Lower leg skin (tissue), 4 donors: Measurements from ENCODE around the gene LARP1B. TPM values are rescaled to one million over a fixed set of nuclear protein-coding genes. Genes with fewer than 3 reads are reported as not detected.
"Not testable (repeated sequence)": the region's sequence is repeated elsewhere in the genome, so short reads cannot be mapped to it uniquely, and the experiment has no call there.

ENCODE experiments used
- DNase-seq, 2 donors: peaks; one replicate each; pipeline ENCODE4 v3.0.0-alpha.2; 2019; ENCODE audit warnings: low spot score in 2 of 2
- H3K4me3 ChIP-seq: fragments of 200-600 bp; sonication (generic); 2 replicates; pipeline ENCODE4 v1.5.1; 2017; ENCODE audit warnings: mild to moderate bottlenecking, low read depth; ENCODE audit not compliant: poor library complexity, severe bottlenecking
- POLR2A ChIP-seq, 2 donors: fragments of 450-650 bp; IDR thresholded peaks; one replicate each; pipeline ENCODE4 v1.6.1; 2016 to 2017; ENCODE audit warnings: antibody characterized with exemption in 2 of 2, mild to moderate bottlenecking in 1 of 2, moderate library complexity in 1 of 2
- WGBS, 2 donors: methylation state at CpG; one replicate each; pipeline ENCODE4 v1.1.5; 2018; 5-methylcytosine and 5-hydroxymethylcytosine counted together
- intact Hi-C: fragments of 100-400 bp; cut with DNase I; formaldehyde crosslinking; loops from one replicate; pipeline ENCODE4 v1.15.0; 2023; ENCODE audit warnings: low total_unique reads
- total RNA-seq, 4 donors: library from RNA; depleted of rRNA; stranded (reverse); fragments of >200 nt; gene quantifications; one replicate each; pipeline ENCODE4 v1.1.0, GENCODE V29; 2016
- TF ChIP-seq, protein P1 (sequence below), 3 donors: fragments of 450-650 bp; IDR thresholded peaks; one replicate each; pipeline ENCODE4 v1.5.1; 2016; ENCODE audit warnings: antibody characterized with exemption in 3 of 3, mild to moderate bottlenecking in 3 of 3, moderate library complexity in 2 of 3

LARP1B gene
- total RNA-seq, result 10 to 100 TPM; 14.5 to 20.4 (median 17.2) TPM

DNA sequence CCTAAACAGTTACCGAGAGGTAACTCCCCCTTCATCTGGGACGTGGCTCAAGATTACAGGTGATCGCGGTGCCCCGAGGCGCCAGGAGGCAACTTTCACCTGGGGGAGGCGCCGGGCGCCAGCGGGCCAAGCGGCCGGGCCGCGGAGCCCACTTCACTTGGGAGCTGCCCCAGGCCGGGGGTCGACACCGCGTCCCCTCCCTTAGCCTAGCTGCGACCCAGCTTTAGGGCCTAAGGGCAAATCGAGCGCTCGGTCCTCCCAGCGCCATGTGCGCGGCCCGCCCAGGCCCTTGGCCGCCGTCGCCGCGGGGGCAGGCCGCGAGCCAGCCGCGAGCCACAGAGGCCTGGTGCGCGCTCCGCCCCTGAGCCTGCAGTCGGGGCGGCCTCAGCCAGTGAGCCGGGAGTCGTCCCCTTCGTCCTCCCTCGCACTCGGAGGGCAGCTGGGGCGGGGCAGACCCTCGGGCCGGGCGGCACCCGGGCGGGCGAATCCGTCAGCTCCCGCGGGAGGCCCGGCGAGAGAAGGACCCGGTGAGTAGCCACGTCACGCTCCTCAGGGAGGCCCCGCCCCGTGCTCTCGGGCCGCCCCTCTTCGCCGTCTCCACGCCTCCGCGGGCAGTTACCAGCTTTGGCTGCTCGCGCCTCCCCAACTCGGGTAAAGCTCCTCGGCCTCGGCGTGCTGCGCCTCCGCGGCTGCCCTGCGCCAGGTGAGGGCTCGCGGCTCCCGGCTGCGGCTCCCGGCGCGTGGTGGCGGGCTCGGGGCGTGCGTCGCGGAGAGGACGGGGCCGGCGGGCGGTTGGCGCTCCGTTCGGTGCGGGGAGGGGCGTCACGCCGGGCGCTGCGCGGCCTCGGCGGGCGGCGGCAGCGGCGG lies at the start of gene LARP1B:
Gene LARP1B, plus strand, starts transcription at position 614 of the 867 bp plus-strand sequence. CDS start 13,640 bp downstream, outside the sequence.
- WGBS, 2 donors, result 0% methylated on average over 7 to 53 of the region's 112 CpGs

DNA sequence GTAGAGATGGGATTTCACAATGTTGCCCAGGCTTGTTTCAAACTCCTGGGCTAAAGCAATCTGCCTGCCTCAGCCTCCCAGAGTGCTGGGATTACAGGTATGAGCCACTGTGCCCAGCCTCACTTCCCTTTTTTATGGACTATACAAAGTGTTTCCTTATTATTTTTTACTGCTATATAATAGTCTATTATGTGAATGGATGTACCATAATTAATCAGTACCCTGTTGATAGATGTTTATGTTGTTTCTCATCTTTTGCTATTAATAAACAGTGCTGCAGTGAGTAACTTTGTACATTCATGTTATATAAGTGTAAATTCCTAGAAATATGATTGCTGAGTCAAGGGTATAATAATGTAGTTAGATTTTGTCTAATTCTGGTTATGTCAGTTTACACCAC lies 35.8 kb upstream of the LARP1B start:
- H3K4me3 ChIP-seq, result no peak overlapping the region
- no peak for DNase-seq
- intact Hi-C loops, result no loop called here
- no peak for TF ChIP-seq POLR2A (IDR thresholded peaks at IDR 0.05)
- TF ChIP-seq, protein P1, sequence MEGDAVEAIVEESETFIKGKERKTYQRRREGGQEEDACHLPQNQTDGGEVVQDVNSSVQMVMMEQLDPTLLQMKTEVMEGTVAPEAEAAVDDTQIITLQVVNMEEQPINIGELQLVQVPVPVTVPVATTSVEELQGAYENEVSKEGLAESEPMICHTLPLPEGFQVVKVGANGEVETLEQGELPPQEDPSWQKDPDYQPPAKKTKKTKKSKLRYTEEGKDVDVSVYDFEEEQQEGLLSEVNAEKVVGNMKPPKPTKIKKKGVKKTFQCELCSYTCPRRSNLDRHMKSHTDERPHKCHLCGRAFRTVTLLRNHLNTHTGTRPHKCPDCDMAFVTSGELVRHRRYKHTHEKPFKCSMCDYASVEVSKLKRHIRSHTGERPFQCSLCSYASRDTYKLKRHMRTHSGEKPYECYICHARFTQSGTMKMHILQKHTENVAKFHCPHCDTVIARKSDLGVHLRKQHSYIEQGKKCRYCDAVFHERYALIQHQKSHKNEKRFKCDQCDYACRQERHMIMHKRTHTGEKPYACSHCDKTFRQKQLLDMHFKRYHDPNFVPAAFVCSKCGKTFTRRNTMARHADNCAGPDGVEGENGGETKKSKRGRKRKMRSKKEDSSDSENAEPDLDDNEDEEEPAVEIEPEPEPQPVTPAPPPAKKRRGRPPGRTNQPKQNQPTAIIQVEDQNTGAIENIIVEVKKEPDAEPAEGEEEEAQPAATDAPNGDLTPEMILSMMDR (IDR thresholded peaks at IDR 0.05), result no peak

More for the DNA sequence above, at the start of gene LARP1B:
- peak; percentile 93 to 98 for DNase-seq
- peak in 1 of 2 donors; percentile 40 for TF ChIP-seq POLR2A (IDR thresholded peaks at IDR 0.05)
- TF ChIP-seq, protein P1 (IDR thresholded peaks at IDR 0.05), result no peak
- H3K4me3 ChIP-seq, result peak within 1 kb of the TSS; percentile 83
- intact Hi-C loops, result no loop called here

DNA sequence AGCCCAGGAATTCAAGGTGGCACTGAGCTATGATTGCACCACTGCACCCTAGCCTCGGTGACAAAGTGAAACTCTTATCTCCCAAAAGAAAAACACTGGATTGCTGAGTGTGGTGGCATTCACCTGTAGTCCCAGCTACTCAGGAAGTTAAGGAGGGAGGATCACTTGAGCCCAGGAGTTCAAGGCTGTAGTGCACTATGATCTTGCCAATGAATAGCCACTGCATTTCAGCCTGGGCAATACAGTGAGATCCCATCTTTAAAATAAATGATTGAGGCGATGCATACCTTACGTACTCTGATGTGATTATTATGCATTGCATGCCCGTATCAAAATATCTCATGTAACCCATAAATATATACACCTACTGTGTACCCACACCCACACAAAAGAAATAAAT lies 31.2 kb upstream of the LARP1B start:
- intact Hi-C loops, result no loop called here
- DNase-seq, result no peak
- TF ChIP-seq, protein P1 (IDR thresholded peaks at IDR 0.05), result no peak
- no peak for TF ChIP-seq POLR2A (IDR thresholded peaks at IDR 0.05)
- no peak overlapping the region for H3K4me3 ChIP-seq
- 100% methylated on average over 4 of the region's 4 CpGs for WGBS, 2 donors

DNA sequence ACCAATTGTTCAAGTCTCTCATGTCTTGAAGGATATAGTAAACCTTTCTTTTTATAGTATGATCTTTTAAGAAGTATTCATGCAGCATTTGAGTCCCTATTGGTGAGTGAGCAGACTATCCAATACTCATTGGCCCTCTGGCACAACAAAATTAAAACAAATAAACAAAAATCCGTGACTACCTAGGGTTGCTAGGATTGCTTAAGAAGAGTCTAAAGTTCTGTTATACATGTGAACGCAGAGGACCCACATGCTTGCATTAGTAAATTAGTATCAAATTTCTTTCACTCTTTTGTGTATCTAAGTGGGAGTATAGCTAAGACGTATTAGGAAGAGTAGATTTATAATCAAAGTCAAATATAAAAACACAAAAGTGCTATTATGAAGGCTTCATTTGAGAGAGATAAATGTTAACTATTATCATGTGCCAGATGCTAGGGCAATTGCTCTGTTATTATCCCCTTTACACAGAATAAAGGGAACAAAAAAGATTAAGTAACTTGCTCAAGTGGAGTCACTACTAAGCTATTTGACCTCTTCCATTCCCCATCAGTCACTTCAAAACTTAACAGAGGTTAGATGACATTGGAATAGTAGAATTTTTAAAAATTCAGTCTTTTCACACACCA lies 29.2 kb upstream of the LARP1B start:
- no peak overlapping the region for H3K4me3 ChIP-seq
- no peak for TF ChIP-seq POLR2A (IDR thresholded peaks at IDR 0.05)
- TF ChIP-seq, protein P1 (IDR thresholded peaks at IDR 0.05), result no peak
- intact Hi-C loops, result no loop called here
- no peak for DNase-seq
- 92 to 96% methylated on average over 3 of the region's 3 CpGs for WGBS, 2 donors

DNA sequence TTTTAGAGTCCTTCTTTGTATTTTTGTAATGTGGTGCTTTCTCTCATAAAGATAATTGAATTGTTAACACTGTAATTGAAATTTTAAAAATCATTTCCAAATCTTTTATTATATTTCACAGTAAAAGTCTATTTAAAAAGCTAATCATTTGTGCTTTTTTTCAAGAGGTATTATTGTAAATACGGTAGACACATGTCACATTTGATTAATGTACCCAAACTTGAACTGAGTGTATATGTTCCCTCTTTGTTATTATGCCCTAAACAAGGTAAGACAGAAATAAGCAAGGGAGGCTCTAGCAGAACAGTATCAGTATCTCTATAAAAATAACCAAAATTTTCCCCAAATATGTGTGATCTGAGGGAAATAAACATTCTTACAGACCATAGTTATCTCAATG lies 21.5 kb upstream of the LARP1B start:
- no peak for DNase-seq
- no peak overlapping the region for H3K4me3 ChIP-seq
- 79 to 86% methylated on average over 1 of the region's 1 CpG for WGBS, 2 donors
- TF ChIP-seq, protein P1 (IDR thresholded peaks at IDR 0.05), result no peak
- no peak for TF ChIP-seq POLR2A (IDR thresholded peaks at IDR 0.05)
- intact Hi-C loops, result no loop called here

DNA sequence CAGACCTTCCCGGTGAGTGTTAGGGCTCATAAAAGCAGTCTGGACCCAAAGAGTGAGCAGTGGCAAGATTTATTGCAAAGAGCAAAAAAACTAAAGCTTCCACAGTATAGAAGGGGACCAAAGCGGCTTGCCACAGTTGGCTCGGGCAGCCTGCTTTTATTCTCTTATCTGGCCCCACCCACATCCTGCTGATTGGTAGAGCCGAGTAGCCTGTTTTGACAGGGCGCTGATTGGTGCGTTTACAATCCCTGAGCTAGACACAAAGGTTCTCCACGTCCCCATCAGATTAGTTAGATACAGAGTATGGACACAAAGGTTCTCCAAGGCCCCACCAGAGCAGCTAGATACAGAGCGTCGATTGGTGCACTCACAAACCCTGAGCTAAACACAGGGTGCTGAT lies 14.1 kb upstream of the LARP1B start:
- 89 to 92% methylated on average over 9 of the region's 9 CpGs for WGBS, 2 donors
- intact Hi-C loops, H3K4me3 ChIP-seq, DNase-seq: not testable (repeated sequence)

DNA sequence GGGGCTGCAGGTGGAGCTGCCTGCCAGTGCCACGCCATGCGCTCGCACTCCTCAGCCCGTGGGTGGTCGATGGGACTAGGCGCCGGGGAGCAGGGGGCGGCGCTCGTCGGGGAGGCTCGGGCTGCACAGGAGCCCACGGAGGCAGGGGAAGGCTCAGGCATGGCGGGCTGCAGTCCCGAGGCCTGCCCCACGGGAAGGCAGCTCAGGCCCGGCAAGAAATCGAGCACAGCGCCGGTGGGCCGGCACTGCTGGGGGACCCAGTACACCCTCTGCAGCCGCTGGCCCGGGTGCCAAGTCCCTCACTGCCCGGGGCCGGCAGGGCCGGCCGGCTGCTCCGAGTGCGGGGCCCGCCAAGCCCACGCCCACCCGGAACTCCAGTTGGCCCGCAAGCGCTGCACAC lies 13.6 kb upstream of the LARP1B start:
- DNase-seq, intact Hi-C loops, H3K4me3 ChIP-seq: not testable (repeated sequence)
- 95% methylated on average over 17 to 33 of the region's 34 CpGs for WGBS, 2 donors

DNA sequence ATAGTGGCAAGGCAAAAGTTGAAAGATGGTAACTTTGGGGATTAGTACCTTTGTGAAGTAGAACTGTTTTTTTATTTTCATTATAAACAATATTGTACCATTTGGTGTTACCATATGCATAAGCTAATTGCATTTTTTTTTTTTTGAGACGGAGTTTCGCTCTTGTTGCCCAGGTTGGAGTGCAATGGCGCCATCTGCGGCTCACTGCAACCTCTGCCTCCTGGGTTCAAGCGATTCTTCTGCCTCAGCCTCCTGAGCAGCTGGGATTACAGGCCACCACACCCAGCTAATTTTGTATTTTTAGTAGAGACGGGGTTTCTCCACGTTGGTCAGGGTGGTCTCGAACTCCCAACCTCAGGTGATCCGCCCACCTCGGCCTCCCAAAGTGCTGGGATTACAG lies 9.9 kb upstream of the LARP1B start:
- H3K4me3 ChIP-seq, intact Hi-C loops, DNase-seq: not testable (repeated sequence)
- WGBS, 2 donors, result 85 to 88% methylated on average over 10 of the region's 10 CpGs

DNA sequence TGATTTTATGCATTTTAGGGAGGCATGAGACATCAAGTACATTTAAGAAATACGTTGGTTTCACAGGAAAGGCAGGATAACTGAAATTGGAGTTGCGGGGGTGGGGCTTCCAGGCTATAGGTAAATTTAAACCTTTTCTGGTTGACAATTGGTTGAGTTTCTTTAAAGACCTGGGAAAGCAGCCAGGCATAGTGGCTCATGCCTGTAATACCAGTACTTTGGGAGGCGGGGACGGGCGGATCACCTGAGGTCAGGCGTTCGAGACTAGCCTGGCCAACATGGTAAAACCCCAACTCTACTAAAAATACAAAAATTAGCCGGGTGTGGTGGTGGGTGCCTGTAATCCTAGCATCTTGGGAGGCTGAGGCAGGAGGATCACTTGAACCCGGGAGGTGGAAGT lies 6.2 kb upstream of the LARP1B start:
- WGBS, 2 donors, result 92% methylated on average over 9 of the region's 9 CpGs
- H3K4me3 ChIP-seq, intact Hi-C loops, DNase-seq: not testable (repeated sequence)
